K562 (cell line): ENCODE data around the gene PPM1L. TPM values are rescaled to one million over a fixed set of nuclear protein-coding genes. Genes with fewer than 3 reads are reported as not detected.

Source experiments
- ATAC-seq: fragments of 200-7000 bp; cut with Tn5 transposase; 3 replicates; pipeline ENCODE4 v1.9.1; 2020; ENCODE audit warnings: moderate library complexity
- BruUV-seq: library from RNA; stranded (reverse); fragments of 400-500 nt; replicated peaks from 2 replicates; lab custom pipeline; 2021; lab: Mats Ljungman, UMichigan
- CTCF ChIA-PET: fragments of 300-600 bp; formaldehyde crosslinking; extraction: SDS; loops from one replicate; lab custom pipeline; 2021; ENCODE audit warnings: low intra/inter-chr PET ratio; lab: Yijun Ruan, JAX
- POLR2A ChIA-PET: fragments of 300-600, 350-650 bp; sonication (Branson Sonifier 250); formaldehyde crosslinking; extraction: SDS; loops from one replicate; lab custom pipeline; 2021; ENCODE audit warnings: antibody characterized with exemption, inconsistent platforms; lab: Yijun Ruan, JAX
- DNase-seq, 4 experiments: peaks; one replicate each; pipeline versions ENCODE4 v3.0.0 to v3.0.0-alpha.2; 2011 to 2018; ENCODE audit warnings: low spot score in 3 of 4, mixed read lengths in 3 of 4; ENCODE audit errors: extremely low read depth in 1 of 4
- FAIRE-seq: peaks from 2 replicates; lab custom pipeline; 2011; peaks lifted over from hg19 to GRCh38; lab: Jason Lieb, UNC
- H2AFZ ChIP-seq: 2 replicates; pipeline ENCODE4 v1.6.0; 2011; ENCODE audit warnings: low read depth, low read length, control low read depth, inconsistent platforms
- H3K27ac ChIP-seq: fragments of 200-600 bp; 3 replicates; pipeline ENCODE4 v1.8.0; 2011; ENCODE audit warnings: low read depth, mild to moderate bottlenecking, control low read depth, inconsistent platforms, low read length, moderate library complexity, mixed read lengths; ENCODE audit errors: extremely low read depth
- H3K27me3 ChIP-seq, 2 experiments: fragments of 300-600 bp in 1 of 2; 2 replicates in 1 of 2; 3 replicates in 1 of 2; pipeline versions ENCODE4 v1.6.0 to v1.8.0; 2011; ENCODE audit warnings: inconsistent platforms in 2 of 2, low read length in 2 of 2, mild to moderate bottlenecking in 1 of 2, mixed read lengths in 1 of 2, moderate library complexity in 1 of 2; ENCODE audit not compliant: control insufficient read depth in 2 of 2, insufficient read depth in 2 of 2
- H3K36me3 ChIP-seq: fragments of 300-600 bp; 3 replicates; pipeline ENCODE4 v1.8.0; 2011; ENCODE audit warnings: mild to moderate bottlenecking, low read length, inconsistent platforms; ENCODE audit not compliant: control insufficient read depth, insufficient read depth
- H3K4me1 ChIP-seq, 2 experiments: fragments of 200-600 bp in 1 of 2; replicated peaks in 1 of 2; 2 replicates in 1 of 2; 3 replicates in 1 of 2; pipeline versions ENCODE4 v1.5.1 to v1.8.0; 2011; ENCODE audit warnings: inconsistent platforms in 2 of 2, low read length in 2 of 2, mild to moderate bottlenecking in 1 of 2, mixed read lengths in 1 of 2, moderate library complexity in 1 of 2; ENCODE audit not compliant: control insufficient read depth in 2 of 2, insufficient read depth in 2 of 2
- H3K4me2 ChIP-seq: 2 replicates; pipeline ENCODE4 v1.6.1; 2011; ENCODE audit warnings: low read length, control low read depth, inconsistent platforms, mixed read lengths; ENCODE audit not compliant: insufficient read depth
- H3K4me3 ChIP-seq: fragments of 200-600 bp; sonication (generic), shearing (Covaris generic); 2 replicates; pipeline ENCODE4 v1.5.1; 2016; ENCODE audit warnings: control low read depth, inconsistent platforms
- H3K79me2 ChIP-seq: fragments of 200-600 bp; 3 replicates; pipeline ENCODE4 v1.8.0; 2011; ENCODE audit warnings: low read length, inconsistent platforms; ENCODE audit not compliant: control insufficient read depth, insufficient read depth
- H3K9ac ChIP-seq, 2 experiments: 2 replicates each; pipeline versions ENCODE4 v1.6.0 to v1.6.1; 2011; ENCODE audit warnings: low read depth in 2 of 2, low read length in 2 of 2, control low read depth in 1 of 2, inconsistent platforms in 1 of 2, mild to moderate bottlenecking in 1 of 2, mixed read lengths in 1 of 2; ENCODE audit not compliant: insufficient read depth in 1 of 2
- H3K9me1 ChIP-seq: one replicate; pipeline ENCODE4 v1.6.0; 2011; ENCODE audit warnings: inconsistent platforms, mild to moderate bottlenecking, low read length, moderate library complexity; ENCODE audit not compliant: control insufficient read depth, insufficient read depth
- H3K9me3 ChIP-seq: replicated peaks from 2 replicates; pipeline ENCODE4 v1.5.1; 2011; ENCODE audit warnings: low read depth, low read length, inconsistent platforms; ENCODE audit not compliant: control insufficient read depth, insufficient read depth
- H4K20me1 ChIP-seq: replicated peaks from 2 replicates; pipeline ENCODE4 v1.6.1; 2011; ENCODE audit warnings: low read length, inconsistent platforms, mixed read lengths; ENCODE audit not compliant: control insufficient read depth, insufficient read depth
- FOXA1 ChIP-seq: fragments of 450-650 bp; IDR thresholded peaks from 2 replicates; pipeline ENCODE4 v1.6.1; 2016; ENCODE audit warnings: mild to moderate bottlenecking, borderline replicate concordance
- GABPA ChIP-seq: fragments of 200-800 bp; sonication (Bioruptor generic); conservative IDR thresholded peaks from 2 replicates; pipeline ENCODE4 v1.6.1; 2016; ENCODE audit warnings: low read depth, missing genetic modification characterization, missing compliant biosample characterization
- HIVEP1 ChIP-seq: fragments of 250-450 bp; sonication (Bioruptor Pico); IDR thresholded peaks from 2 replicates; pipeline ENCODE4 v1.4.0; 2020; ENCODE audit warnings: mild to moderate bottlenecking
- PURB ChIP-seq: sonication (generic); formaldehyde crosslinking; IDR thresholded peaks from 2 replicates; pipeline ENCODE4 v1.9.0; 2021; ENCODE audit warnings: low read depth, mild to moderate bottlenecking, missing genetic modification reagents
- RBM14 ChIP-seq: fragments of 200-400 bp; formaldehyde crosslinking; IDR thresholded peaks from 2 replicates; pipeline ENCODE4 v1.6.1; 2018; ENCODE audit warnings: low read depth, mild to moderate bottlenecking, low read length, moderate library complexity, borderline replicate concordance; ENCODE audit not compliant: insufficient read depth
- SMAD1 ChIP-seq: fragments of 150-350 bp; IDR thresholded peaks from 2 replicates; pipeline ENCODE4 v1.6.1; 2014; ENCODE audit warnings: low read length, low read depth; ENCODE audit not compliant: partially characterized antibody
- TAF7 ChIP-seq: fragments of 450-650 bp; IDR thresholded peaks from 2 replicates; pipeline ENCODE4 v1.6.1; 2016; ENCODE audit warnings: missing genetic modification characterization, missing compliant biosample characterization
- TARDBP ChIP-seq: fragments of 450-650 bp; IDR thresholded peaks from 2 replicates; pipeline ENCODE4 v1.6.1; 2016
- YY1 ChIP-seq, 3 experiments: IDR thresholded peaks; 2 replicates each; pipeline ENCODE4 v1.6.1; 2011; ENCODE audit warnings: low read length in 2 of 3, mild to moderate bottlenecking in 2 of 3, moderate library complexity in 2 of 3, borderline replicate concordance in 1 of 3, control low read depth in 1 of 3, low read depth in 1 of 3; ENCODE audit not compliant: insufficient read depth in 3 of 3, insufficient replicate concordance in 2 of 3, control insufficient read depth in 1 of 3, insufficient read length in 1 of 3; ENCODE audit errors: extremely low read depth in 1 of 3
- ZFP30 ChIP-seq: fragments of 250-450 bp; sonication (Bioruptor Pico); IDR thresholded peaks from 2 replicates; pipeline ENCODE4 v1.8.0; 2022; ENCODE audit warnings: moderate library complexity, mild to moderate bottlenecking, inconsistent platforms, borderline replicate concordance
- ZKSCAN3 ChIP-seq: fragments of 250-450 bp; sonication (Bioruptor Pico); IDR thresholded peaks from 2 replicates; pipeline ENCODE4 v1.4.0; 2020
- ZNF133 ChIP-seq: fragments of 250-450 bp; sonication (Bioruptor Pico); IDR thresholded peaks from 2 replicates; pipeline ENCODE4 v1.4.0; 2020; ENCODE audit warnings: mild to moderate bottlenecking
- ZNF175 ChIP-seq: fragments of 200-800 bp; sonication (Bioruptor generic); IDR thresholded peaks from 2 replicates; pipeline ENCODE4 v1.6.1; 2016; ENCODE audit warnings: low read depth, mild to moderate bottlenecking, missing genetic modification characterization, missing compliant biosample characterization
- ZNF507 ChIP-seq: conservative IDR thresholded peaks from 2 replicates; pipeline ENCODE4 v1.6.1; 2017; ENCODE audit warnings: missing genetic modification characterization, missing compliant biosample characterization
- ZNF76 ChIP-seq: fragments of 250-450 bp; sonication (Bioruptor Pico); IDR thresholded peaks from 2 replicates; pipeline ENCODE4 v1.4.0; 2020; ENCODE audit warnings: mild to moderate bottlenecking, moderate library complexity, borderline replicate concordance
- WGBS: fragments of 100-300 bp; shearing (Covaris generic); methylation state at CpG from one replicate; pipeline ENCODE4 v1.1.6; 2016; ENCODE audit warnings: low coverage, mixed read lengths; ENCODE audit not compliant: insufficient coverage; ENCODE audit errors: missing lambda C conversion rate; 5-methylcytosine and 5-hydroxymethylcytosine counted together
- in situ Hi-C: fragments of 300-500 bp; cut with MboI; formaldehyde crosslinking; loops from 4 replicates; pipeline ENCODE4 v1.15.0; 2018; ENCODE audit warnings: inconsistent platforms, mixed read lengths
- intact Hi-C: fragments of 100-400 bp; cut with micrococcal nuclease; formaldehyde crosslinking; loops from 2 replicates; pipeline ENCODE4 v1.14.2; 2022
- polyA plus RNA-seq, 8 experiments: library from polyadenylated mRNA; depleted of rRNA in 4 of 8; stranded (reverse) in 5 of 8; unstranded in 3 of 8; fragments of >200 nt; fragmentation: Nextera tagmentation in 2 of 8; fragmentation: Illumina TruSeq in 1 of 8; extraction: Ambion mirVana in 2 of 8; extraction: Trizol in 1 of 8; gene quantifications; 2 replicates each; pipeline versions ENCODE4 v1.2.1 to v1.2.3, GENCODE V29; 2011 to 2014; ENCODE audit warnings: inconsistent platforms in 1 of 8, missing spikeins in 1 of 8
- total RNA-seq, 7 experiments: library from RNA; depleted of rRNA in 6 of 7; stranded (reverse); fragments of >200 nt in 6 of 7; fragmentation: Illumina TruSeq in 2 of 7; extraction: Trizol in 2 of 7; gene quantifications; 2 replicates each; pipeline versions ENCODE4 v1.2.1 to v1.2.3, GENCODE V29; 2011 to 2021; ENCODE audit warnings: low replicate concordance in 1 of 7
- TF ChIP-seq, protein P1 (sequence below): fragments of 450-650 bp; formaldehyde crosslinking; IDR thresholded peaks from 2 replicates; pipeline ENCODE4 v1.4.0; 2020; ENCODE audit warnings: mild to moderate bottlenecking, moderate library complexity
- TF ChIP-seq, protein P2 (sequence below): sonication (generic); IDR thresholded peaks from 2 replicates; pipeline ENCODE4 v1.6.1; 2016
- TF ChIP-seq, protein P3 (sequence below): sonication (generic); formaldehyde crosslinking; IDR thresholded peaks from 2 replicates; pipeline ENCODE4 v1.8.1; 2022; ENCODE audit warnings: missing genetic modification reagents

The PPM1L gene
- total and polyA plus RNA-seq, 9 of the 15 experiments (the other 6 are each of a cell fraction or from before 2014, with no cell fraction given): 0.01 to 0.41 (median 0.14) TPM

DNA sequence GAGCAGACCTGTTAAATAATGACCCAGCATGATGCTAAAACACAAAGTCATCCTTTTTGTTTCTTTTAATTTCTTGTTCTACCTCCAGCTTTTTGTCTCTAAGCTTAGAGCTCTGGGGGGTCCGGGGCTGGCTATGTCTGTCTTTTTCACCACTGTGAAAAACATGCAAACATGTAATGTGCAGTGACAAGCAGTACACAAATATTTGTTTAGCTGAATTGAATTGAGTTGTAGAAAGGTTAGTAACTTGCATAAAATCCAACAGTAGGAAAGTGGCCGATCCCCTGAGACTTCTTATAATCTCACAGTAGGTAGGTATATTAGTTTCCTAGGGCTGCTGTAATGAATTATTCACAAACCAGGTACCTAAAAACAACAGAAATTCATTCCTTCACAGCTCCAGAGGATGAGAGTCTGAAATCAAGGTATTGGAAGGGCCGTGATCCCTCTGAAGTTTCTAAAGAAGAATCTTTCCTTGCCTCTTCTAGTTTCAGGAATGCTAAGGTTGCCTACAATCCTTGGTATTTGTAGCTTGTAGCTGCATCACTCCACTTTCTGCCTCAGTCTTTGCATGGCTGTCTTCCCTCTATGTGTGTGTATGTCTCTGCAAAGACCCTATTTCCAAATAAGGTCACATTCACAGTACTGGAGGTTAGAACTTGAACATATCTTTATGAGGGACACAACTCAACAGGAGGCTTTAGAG, 46.4 kb upstream of the PPM1L start:
- Histone ChIP-seq H2AFZ (no peak overlapping the region), H3K9ac (no peak overlapping the region), H3K9me3 (no peaks in the 10 kb centered on the region), H3K27ac (no peak overlapping the region), H3K36me3 (no peaks in the 10 kb centered on the region), H3K4me3 (no peak overlapping the region), H4K20me1 (no peaks in the 10 kb centered on the region), H3K4me1 (no peaks in the 10 kb centered on the region), H3K4me2 (no peak overlapping the region), H3K27me3 (no peaks in the 10 kb centered on the region), H3K79me2 (no peaks in the 10 kb centered on the region), H3K9me1 (no peaks in the 10 kb centered on the region)
- TF ChIP-seq TAF7 (tag): no peak
- no peak for TF ChIP-seq ZNF76 (CRISPR knock-in tag)
- no peak for TF ChIP-seq PURB
- TF ChIP-seq, protein P1, sequence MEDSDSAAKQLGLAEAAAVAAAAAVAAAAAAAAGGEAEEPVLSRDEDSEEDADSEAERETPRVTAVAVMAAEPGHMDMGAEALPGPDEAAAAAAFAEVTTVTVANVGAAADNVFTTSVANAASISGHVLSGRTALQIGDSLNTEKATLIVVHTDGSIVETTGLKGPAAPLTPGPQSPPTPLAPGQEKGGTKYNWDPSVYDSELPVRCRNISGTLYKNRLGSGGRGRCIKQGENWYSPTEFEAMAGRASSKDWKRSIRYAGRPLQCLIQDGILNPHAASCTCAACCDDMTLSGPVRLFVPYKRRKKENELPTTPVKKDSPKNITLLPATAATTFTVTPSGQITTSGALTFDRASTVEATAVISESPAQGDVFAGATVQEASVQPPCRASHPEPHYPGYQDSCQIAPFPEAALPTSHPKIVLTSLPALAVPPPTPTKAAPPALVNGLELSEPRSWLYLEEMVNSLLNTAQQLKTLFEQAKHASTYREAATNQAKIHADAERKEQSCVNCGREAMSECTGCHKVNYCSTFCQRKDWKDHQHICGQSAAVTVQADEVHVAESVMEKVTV (CRISPR knock-in tag): no peak
- no peak for TF ChIP-seq ZFP30
- TF ChIP-seq ZNF507 (tag): no peak
- no peak for TF ChIP-seq RBM14
- TF ChIP-seq GABPA (tag): no peak
- no peak for TF ChIP-seq FOXA1
- no peak for TF ChIP-seq ZNF133 (CRISPR knock-in tag)
- no peak for TF ChIP-seq HIVEP1
- TF ChIP-seq, protein P2, sequence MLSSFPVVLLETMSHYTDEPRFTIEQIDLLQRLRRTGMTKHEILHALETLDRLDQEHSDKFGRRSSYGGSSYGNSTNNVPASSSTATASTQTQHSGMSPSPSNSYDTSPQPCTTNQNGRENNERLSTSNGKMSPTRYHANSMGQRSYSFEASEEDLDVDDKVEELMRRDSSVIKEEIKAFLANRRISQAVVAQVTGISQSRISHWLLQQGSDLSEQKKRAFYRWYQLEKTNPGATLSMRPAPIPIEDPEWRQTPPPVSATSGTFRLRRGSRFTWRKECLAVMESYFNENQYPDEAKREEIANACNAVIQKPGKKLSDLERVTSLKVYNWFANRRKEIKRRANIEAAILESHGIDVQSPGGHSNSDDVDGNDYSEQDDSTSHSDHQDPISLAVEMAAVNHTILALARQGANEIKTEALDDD: no peak
- TF ChIP-seq TARDBP: no peak
- no peak for TF ChIP-seq SMAD1
- TF ChIP-seq ZNF175: no peak
- TF ChIP-seq YY1 (IDR thresholded peaks at IDR 0.05; ENCODE audit: borderline replicate concordance in 1 of 3, control insufficient read depth in 1 of 3, extremely low read depth in 1 of 3, insufficient read depth in 3 of 3, insufficient read length in 1 of 3, insufficient replicate concordance in 2 of 3, low read depth in 1 of 3, low read length in 2 of 3): no peak
- no peak for TF ChIP-seq ZKSCAN3 (CRISPR knock-in tag)
- TF ChIP-seq, protein P3, sequence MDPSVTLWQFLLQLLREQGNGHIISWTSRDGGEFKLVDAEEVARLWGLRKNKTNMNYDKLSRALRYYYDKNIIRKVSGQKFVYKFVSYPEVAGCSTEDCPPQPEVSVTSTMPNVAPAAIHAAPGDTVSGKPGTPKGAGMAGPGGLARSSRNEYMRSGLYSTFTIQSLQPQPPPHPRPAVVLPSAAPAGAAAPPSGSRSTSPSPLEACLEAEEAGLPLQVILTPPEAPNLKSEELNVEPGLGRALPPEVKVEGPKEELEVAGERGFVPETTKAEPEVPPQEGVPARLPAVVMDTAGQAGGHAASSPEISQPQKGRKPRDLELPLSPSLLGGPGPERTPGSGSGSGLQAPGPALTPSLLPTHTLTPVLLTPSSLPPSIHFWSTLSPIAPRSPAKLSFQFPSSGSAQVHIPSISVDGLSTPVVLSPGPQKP: no peak
- ChIA-PET CTCF (no interaction called here), POLR2A (no interaction called here)
- 2% methylated on average over 3 of the region's 3 CpGs for WGBS
- FAIRE-seq (no peak), ATAC-seq (no peak), DNase-seq (no peak)
- intact Hi-C loops (loop anchor here (5.0 to 10.0 kb wide), 2 partner anchors 132 to 565 kb away; no protein-coding TSS in a partner anchor), in situ Hi-C loops (no loop called here)
- no TSS peak for BruUV-seq
